ENCODE measurements around the gene TIMM8B.

The TIMM8B gene

GRCh38 chr11:112037527-112037926 lies 49.0 kb downstream of the TIMM8B start:
- TF ChIP-seq CTCF (conservative IDR thresholded peaks at IDR 0.05; ENCODE audit: low read depth, low read length), result no peak
- H3K4me3 ChIP-seq (ENCODE audit: low read length), result no peak overlapping the region
- DNase-seq (ENCODE audit: low read depth), result no peak

All from retinal pigment epithelial cell (primary cell).